ENCODE data around the gene DYNC2LI1.

DNA sequence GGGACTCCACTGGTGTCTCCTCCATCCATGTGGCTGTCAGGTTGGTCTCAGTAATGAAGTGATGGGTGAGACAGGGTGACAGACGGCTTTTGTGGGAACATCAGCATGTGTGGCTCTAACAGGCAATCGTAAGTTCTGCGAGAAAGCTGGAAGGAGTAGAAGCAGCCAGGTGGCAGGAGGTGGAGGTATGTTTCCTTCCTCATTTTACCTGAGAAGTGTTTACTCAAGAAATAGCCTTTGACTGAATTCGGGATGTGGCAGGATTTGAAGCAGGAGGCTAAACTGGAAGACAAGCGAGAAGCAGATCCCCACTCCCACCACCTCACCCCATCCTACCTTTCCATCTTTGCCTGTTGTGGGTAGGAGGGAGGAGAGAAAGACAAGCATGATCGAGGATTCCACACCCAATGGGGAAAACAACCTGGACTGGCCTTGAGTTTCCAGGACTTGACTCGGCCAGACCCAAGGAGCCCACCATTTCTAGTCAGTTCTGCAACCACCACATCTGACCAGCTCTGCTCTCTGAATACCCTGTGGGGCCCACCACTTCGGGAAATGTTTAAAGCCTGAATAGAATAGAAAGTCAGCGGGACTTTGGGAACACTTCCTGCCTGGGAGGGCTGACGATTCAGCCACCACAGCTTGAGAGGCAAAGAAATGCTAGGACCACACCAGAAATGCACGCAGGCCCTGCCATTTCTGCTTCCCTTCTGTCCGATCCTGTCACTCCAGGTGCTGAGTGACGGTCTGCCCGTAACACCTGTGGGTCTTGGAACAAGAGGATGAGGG, 66.1 kb downstream of the DYNC2LI1 start:
- TF ChIP-seq EGR1 (IDR thresholded peaks at IDR 0.05) (no peak), YY1 (IDR thresholded peaks at IDR 0.05; ENCODE audit: low read depth) (no peak), EP300 (IDR thresholded peaks at IDR 0.05; ENCODE audit: borderline replicate concordance) (no peak), ZBTB7A (IDR thresholded peaks at IDR 0.05; ENCODE audit: low read depth) (no peak), NFIC (IDR thresholded peaks at IDR 0.05) (no peak), TAF1 (IDR thresholded peaks at IDR 0.05; ENCODE audit: low read depth) (no peak), RAD21 (IDR thresholded peaks at IDR 0.05; ENCODE audit: low read depth) (no peak), CREB1 (IDR thresholded peaks at IDR 0.05; ENCODE audit: low read depth) (no peak)
- TF ChIP-seq, protein P1, sequence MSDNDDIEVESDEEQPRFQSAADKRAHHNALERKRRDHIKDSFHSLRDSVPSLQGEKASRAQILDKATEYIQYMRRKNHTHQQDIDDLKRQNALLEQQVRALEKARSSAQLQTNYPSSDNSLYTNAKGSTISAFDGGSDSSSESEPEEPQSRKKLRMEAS (IDR thresholded peaks at IDR 0.05) = no peak
